ENCODE results near the gene STOM. TPM values are rescaled to one million over a fixed set of nuclear protein-coding genes. Genes with fewer than 3 reads are reported as not detected.
"Not testable (repeated sequence)": the region's sequence is repeated elsewhere in the genome, so short reads cannot be mapped to it uniquely, and the experiment has no call there.

STOM gene
- total and polyA plus RNA-seq, 4 donors, result 311 to 470 (median 409) TPM

GRCh38 chr9:121294151-121294743 lies 75.8 kb downstream of the STOM start:
- Histone ChIP-seq H3K4me3 (no peak overlapping the region), H3K27me3 (ENCODE audit: control insufficient read depth in 3 of 3, insufficient read depth in 3 of 3, low read length in 2 of 3) (no peaks in the 10 kb centered on the region), H3K36me3 (ENCODE audit: control insufficient read depth in 4 of 4, insufficient read depth in 4 of 4, low read length in 4 of 4) (no peaks in the 10 kb centered on the region), H3K9me3 (ENCODE audit: control insufficient read depth in 4 of 4, insufficient read depth in 3 of 4, low read length in 3 of 4) (no peaks in the 10 kb centered on the region), H3K27ac (ENCODE audit: low read depth in 1 of 2, low read length in 1 of 2) (peak overlapping the region; percentile 67 to 74), H3K9ac (ENCODE audit: insufficient read depth in 1 of 2, low read length in 2 of 2) (no peak overlapping the region), H3K4me1 (ENCODE audit: control insufficient read depth in 5 of 5, insufficient read depth in 5 of 5, low read length in 5 of 5) (peaks cover 0 to 31% (median 10%) of the 10 kb centered on the region in 5 donors)
- WGBS, 2 donors, result 82 to 84% methylated on average over 6 of the region's 6 CpGs
- ATAC-seq (ENCODE audit: insufficient read depth, low FRiP score) (no peak), DNase-seq (no peak)
- TF ChIP-seq CTCF (IDR thresholded peaks at IDR 0.05; ENCODE audit: control extremely low read depth, extremely low read depth), result no peak

- Histone ChIP-seq H3K27me3 (ENCODE audit: control insufficient read depth in 3 of 3, insufficient read depth in 3 of 3, low read length in 2 of 3) (no peaks in the 10 kb centered on the region), H3K9ac (ENCODE audit: insufficient read depth in 1 of 2, low read length in 2 of 2) (no peak overlapping the region), H3K4me3 (no peak overlapping the region), H3K36me3 (ENCODE audit: control insufficient read depth in 4 of 4, insufficient read depth in 4 of 4, low read length in 4 of 4) (no peaks in the 10 kb centered on the region), H3K9me3 (ENCODE audit: control insufficient read depth in 4 of 4, insufficient read depth in 3 of 4, low read length in 3 of 4) (no peaks in the 10 kb centered on the region), H3K27ac (ENCODE audit: low read depth in 1 of 2, low read length in 1 of 2) (no peak overlapping the region), H3K4me1 (ENCODE audit: control insufficient read depth in 5 of 5, insufficient read depth in 5 of 5, low read length in 5 of 5) (peaks cover 5 to 41% (median 10%) of the 10 kb centered on the region in 5 donors)
- TF ChIP-seq CTCF (IDR thresholded peaks at IDR 0.05; ENCODE audit: control extremely low read depth, extremely low read depth), result no peak
- 87 to 88% methylated on average over 6 of the region's 6 CpGs for WGBS, 2 donors
- no peak for DNase-seq
- no peak for ATAC-seq (ENCODE audit: insufficient read depth, low FRiP score)
Observed at GRCh38 chr9:121292801-121293241, 77.2 kb downstream of the STOM start.

GRCh38 chr9:121292051-121292450 lies 78.0 kb downstream of the STOM start:
- no peaks in the 10 kb centered on the region for H3K9me3 ChIP-seq (ENCODE audit: control insufficient read depth in 4 of 4, insufficient read depth in 3 of 4, low read length in 3 of 4)
- H3K4me3 ChIP-seq, result no peak overlapping the region
- no peak for TF ChIP-seq CTCF (IDR thresholded peaks at IDR 0.05; ENCODE audit: control extremely low read depth, extremely low read depth)
- peak overlapping the region in 1 of 2 donors; percentile 56 for H3K27ac ChIP-seq (ENCODE audit: low read depth in 1 of 2, low read length in 1 of 2)
- no peaks in the 10 kb centered on the region for H3K36me3 ChIP-seq (ENCODE audit: control insufficient read depth in 4 of 4, insufficient read depth in 4 of 4, low read length in 4 of 4)
- H3K4me1 ChIP-seq (ENCODE audit: control insufficient read depth in 5 of 5, insufficient read depth in 5 of 5, low read length in 5 of 5), result peaks cover 5 to 42% (median 13%) of the 10 kb centered on the region in 5 donors
- no peak for DNase-seq
- H3K27me3 ChIP-seq (ENCODE audit: control insufficient read depth in 3 of 3, insufficient read depth in 3 of 3, low read length in 2 of 3), result no peaks in the 10 kb centered on the region
- WGBS, 2 donors, result 99 to 100% methylated on average over 1 of the region's 1 CpG
- no peak overlapping the region for H3K9ac ChIP-seq (ENCODE audit: insufficient read depth in 1 of 2, low read length in 2 of 2)
- ATAC-seq (ENCODE audit: insufficient read depth, low FRiP score), result no peak

GRCh38 chr9:121291536-121291935 lies 78.5 kb downstream of the STOM start:
- not testable (repeated sequence) for H3K27me3 ChIP-seq (ENCODE audit: control insufficient read depth in 3 of 3, insufficient read depth in 3 of 3, low read length in 2 of 3); H3K36me3 ChIP-seq (ENCODE audit: control insufficient read depth in 4 of 4, insufficient read depth in 4 of 4, low read length in 4 of 4); H3K9me3 ChIP-seq (ENCODE audit: control insufficient read depth in 4 of 4, insufficient read depth in 3 of 4, low read length in 3 of 4); ATAC-seq (ENCODE audit: insufficient read depth, low FRiP score); H3K4me3 ChIP-seq; H3K27ac ChIP-seq (ENCODE audit: low read depth in 1 of 2, low read length in 1 of 2); H3K9ac ChIP-seq (ENCODE audit: insufficient read depth in 1 of 2, low read length in 2 of 2); DNase-seq
- H3K4me1 ChIP-seq (ENCODE audit: control insufficient read depth in 5 of 5, insufficient read depth in 5 of 5, low read length in 5 of 5), result peaks cover 9 to 41% (median 17%) of the 10 kb centered on the region in 5 donors
- WGBS, 2 donors, result 73 to 83% methylated on average over 3 to 4 of the region's 4 CpGs
